ENCODE results near the gene RYR1. TPM values are rescaled to one million over a fixed set of nuclear protein-coding genes. Genes with fewer than 3 reads are reported as not detected.

Gene RYR1
- polyA plus RNA-seq, 1 of the 3 experiments (the other 2 are of a cell fraction): under 0.01 TPM

DNA sequence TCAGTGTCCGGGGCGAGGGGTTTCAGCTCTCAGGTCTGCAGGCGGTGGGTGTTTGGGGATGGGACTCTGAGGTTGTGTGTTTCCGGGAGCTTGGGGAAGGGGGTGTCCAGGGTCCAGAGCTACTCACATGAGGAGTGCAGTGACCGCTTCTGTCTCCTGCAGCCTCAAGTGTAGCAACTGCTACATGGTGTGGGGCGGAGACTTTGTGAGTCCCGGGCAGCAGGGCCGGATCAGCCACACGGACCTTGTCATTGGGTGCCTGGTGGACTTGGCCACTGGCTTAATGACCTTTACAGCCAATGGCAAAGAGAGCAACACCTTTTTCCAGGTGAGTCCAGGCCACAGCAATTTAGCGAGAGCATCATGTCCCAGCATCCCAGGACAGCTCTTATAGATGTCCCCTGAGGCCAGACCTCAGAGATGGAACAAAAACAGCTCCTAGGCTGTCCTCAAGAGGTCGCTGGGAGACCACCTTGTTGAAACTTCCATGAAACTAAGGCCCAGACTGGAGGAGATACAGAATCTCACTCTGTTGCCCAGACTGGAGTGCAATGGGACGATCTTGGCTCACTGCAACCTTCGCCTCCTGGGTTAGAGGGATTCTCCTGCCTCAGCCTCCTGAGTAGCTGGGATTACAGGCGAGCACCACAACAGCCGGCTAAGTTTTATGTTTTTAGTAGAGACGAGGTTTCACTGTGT lies 44.9 kb downstream of the RYR1 start:
- ChIA-PET POLR2A (interaction anchor here (1.3 kb wide), 1 partner anchor 157 kb away, joined by 4 read pairs; no protein-coding TSS in a partner anchor), CTCF (interaction anchor here (0.5 to 1.4 kb wide), 6 partner anchors 9 to 488 kb away, joined by 3 to 4 read pairs (median 3); partner anchors contain the start of gene FAM98C)
- Histone ChIP-seq H3K79me2 (ENCODE audit: insufficient read depth) (no peaks in the 10 kb centered on the region), H3K4me3 (ENCODE audit: low read depth in 2 of 2, low read length in 1 of 2) (no peak overlapping the region), H4K20me1 (ENCODE audit: insufficient read depth) (no peaks in the 10 kb centered on the region), H3K9ac (no peak overlapping the region), H2AFZ (ENCODE audit: low read depth) (no peak overlapping the region), H3K27me3 (ENCODE audit: insufficient read depth) (peaks cover 43% of the 10 kb centered on the region; the same call in 1 of the 2 replicates), H3K36me3 (replicated peaks in 1 of 2; ENCODE audit: control insufficient read depth in 1 of 2, insufficient read depth in 2 of 2, low read length in 1 of 2) (no peaks in the 10 kb centered on the region), H3K9me3 (no peaks in the 10 kb centered on the region), H3F3A (replicated peaks; ENCODE audit: insufficient read depth) (no peaks in the 10 kb centered on the region), H3K4me1 (ENCODE audit: control insufficient read depth in 1 of 2, insufficient read depth in 2 of 2, low read depth in 1 of 2, low read length in 1 of 2) (no peaks in the 10 kb centered on the region), H3K9me2 (no peaks in the 10 kb centered on the region), H3K4me2 (no peak overlapping the region), H3K27ac (ENCODE audit: low read depth in 2 of 2, low read length in 1 of 2) (no peak overlapping the region)
- DNase-seq: peak; percentile 64
- 49% methylated on average over 16 of the region's 16 CpGs for WGBS (ENCODE audit: low lambda C conversion rate)
- TF ChIP-seq MXI1 (IDR thresholded peaks at IDR 0.05; ENCODE audit: low read depth, low read length) (no peak), SMC3 (IDR thresholded peaks at IDR 0.05; ENCODE audit: low read depth, low read length) (no peak), NFIC (IDR thresholded peaks at IDR 0.05; ENCODE audit: borderline replicate concordance) (no peak), RAD21 (IDR thresholded peaks at IDR 0.05; ENCODE audit: low read length) (peak; percentile 58), NRF1 (IDR thresholded peaks at IDR 0.05; ENCODE audit: low read depth, low read length) (no peak), FOXJ3 (CRISPR knock-in tag; IDR thresholded peaks at IDR 0.05) (no peak), FOXM1 (IDR thresholded peaks at IDR 0.05; ENCODE audit: low read depth) (no peak), GABPA (IDR thresholded peaks at IDR 0.05; ENCODE audit: low read depth) (no peak), JUND (IDR thresholded peaks at IDR 0.05) (no peak)
- TF ChIP-seq, protein P1, sequence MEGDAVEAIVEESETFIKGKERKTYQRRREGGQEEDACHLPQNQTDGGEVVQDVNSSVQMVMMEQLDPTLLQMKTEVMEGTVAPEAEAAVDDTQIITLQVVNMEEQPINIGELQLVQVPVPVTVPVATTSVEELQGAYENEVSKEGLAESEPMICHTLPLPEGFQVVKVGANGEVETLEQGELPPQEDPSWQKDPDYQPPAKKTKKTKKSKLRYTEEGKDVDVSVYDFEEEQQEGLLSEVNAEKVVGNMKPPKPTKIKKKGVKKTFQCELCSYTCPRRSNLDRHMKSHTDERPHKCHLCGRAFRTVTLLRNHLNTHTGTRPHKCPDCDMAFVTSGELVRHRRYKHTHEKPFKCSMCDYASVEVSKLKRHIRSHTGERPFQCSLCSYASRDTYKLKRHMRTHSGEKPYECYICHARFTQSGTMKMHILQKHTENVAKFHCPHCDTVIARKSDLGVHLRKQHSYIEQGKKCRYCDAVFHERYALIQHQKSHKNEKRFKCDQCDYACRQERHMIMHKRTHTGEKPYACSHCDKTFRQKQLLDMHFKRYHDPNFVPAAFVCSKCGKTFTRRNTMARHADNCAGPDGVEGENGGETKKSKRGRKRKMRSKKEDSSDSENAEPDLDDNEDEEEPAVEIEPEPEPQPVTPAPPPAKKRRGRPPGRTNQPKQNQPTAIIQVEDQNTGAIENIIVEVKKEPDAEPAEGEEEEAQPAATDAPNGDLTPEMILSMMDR (IDR thresholded peaks at IDR 0.05): peak; percentile 41

DNA sequence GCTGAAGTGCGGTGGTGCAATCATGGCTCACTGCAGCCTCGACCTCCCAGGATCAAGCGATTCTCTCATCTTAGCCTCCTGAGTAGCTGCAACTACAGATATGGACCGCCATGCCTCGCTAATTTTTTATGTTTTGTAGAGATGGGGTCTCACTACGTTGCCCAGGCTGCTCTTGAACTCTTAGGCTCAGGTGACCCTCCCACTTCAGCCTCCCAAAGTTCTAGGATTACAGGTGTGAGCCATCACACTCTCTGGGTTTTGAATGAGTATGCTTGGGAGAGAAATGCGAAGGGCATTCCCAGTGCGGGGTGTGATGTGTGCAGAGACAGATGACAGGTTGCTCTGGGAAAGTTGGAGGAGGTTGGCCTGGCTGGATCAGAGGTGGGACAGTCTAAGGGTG lies 49.0 kb downstream of the RYR1 start:
- Histone ChIP-seq H3K27ac (ENCODE audit: low read depth in 2 of 2, low read length in 1 of 2) (no peak overlapping the region), H3K36me3 (replicated peaks in 1 of 2; ENCODE audit: control insufficient read depth in 1 of 2, insufficient read depth in 2 of 2, low read length in 1 of 2) (no peaks in the 10 kb centered on the region), H3K9me2 (no peaks in the 10 kb centered on the region), H3K9ac (no peak overlapping the region), H3K79me2 (ENCODE audit: insufficient read depth) (no peaks in the 10 kb centered on the region), H3K4me2 (no peak overlapping the region), H3K4me1 (ENCODE audit: control insufficient read depth in 1 of 2, insufficient read depth in 2 of 2, low read depth in 1 of 2, low read length in 1 of 2) (no peaks in the 10 kb centered on the region), H3K27me3 (ENCODE audit: insufficient read depth) (peaks cover 68% of the 10 kb centered on the region), H3K4me3 (ENCODE audit: low read depth in 2 of 2, low read length in 1 of 2) (no peak overlapping the region), H3K9me3 (no peaks in the 10 kb centered on the region), H4K20me1 (ENCODE audit: insufficient read depth) (no peaks in the 10 kb centered on the region), H3F3A (replicated peaks; ENCODE audit: insufficient read depth) (no peaks in the 10 kb centered on the region), H2AFZ (ENCODE audit: low read depth) (no peak overlapping the region)
- WGBS (ENCODE audit: low lambda C conversion rate): 41% methylated on average over 8 of the region's 8 CpGs
- TF ChIP-seq EP300 (IDR thresholded peaks at IDR 0.05; ENCODE audit: borderline replicate concordance in 1 of 2, low read depth in 1 of 2, low read length in 1 of 2): no peak
- no peak for DNase-seq
- ChIA-PET POLR2A (no interaction called here), CTCF (no interaction called here)

All from SK-N-SH (cell line).